Adrenal gland (tissue), 5 donors: ENCODE data around the gene VTN.

Source experiments
- CTCF ChIP-seq, 6 experiments: fragments of 450-650 bp in 4 of 6; fragments of 200-600 bp in 2 of 6; sonication (generic) in 1 of 6; IDR thresholded peaks; 1 replicate in 5 of 6; 2 replicates in 1 of 6; pipeline versions ENCODE4 v1.5.1 to v1.8.0; 2016 to 2021; ENCODE audit warnings: antibody characterized with exemption in 6 of 6, mild to moderate bottlenecking in 2 of 6, moderate library complexity in 1 of 6
- POLR2A ChIP-seq, 2 donors: fragments of 450-650 bp; IDR thresholded peaks; one replicate each; pipeline ENCODE4 v1.6.1; 2017; ENCODE audit warnings: antibody characterized with exemption in 2 of 2, mild to moderate bottlenecking in 2 of 2, moderate library complexity in 1 of 2
- donor health status: DM: no; HTN: no; CAD: no.

- TF ChIP-seq CTCF (IDR thresholded peaks at IDR 0.05) (no peak), POLR2A (IDR thresholded peaks at IDR 0.05) (no peak)
These were observed 6.9 kb downstream of the VTN start for GRCh38 chr17:28363186-28363585.
